Suprapubic skin (tissue), 4 donors: ENCODE results near the gene NCOA1. TPM values are rescaled to one million over a fixed set of nuclear protein-coding genes. Genes with fewer than 3 reads are reported as not detected.

Source experiments
- DNase-seq, 2 donors: peaks; one replicate each; pipeline ENCODE4 v3.0.0-alpha.2; 2019; ENCODE audit warnings: low spot score in 2 of 2
- H3K27ac ChIP-seq: fragments of 200-600 bp; sonication (generic); one replicate; pipeline ENCODE4 v1.5.1; 2019
- H3K27me3 ChIP-seq: fragments of 200-600 bp; sonication (generic); one replicate; pipeline ENCODE4 v1.5.1; 2019
- H3K36me3 ChIP-seq: fragments of 200-600 bp; sonication (generic); one replicate; pipeline ENCODE4 v1.5.1; 2019
- H3K4me1 ChIP-seq: fragments of 200-600 bp; sonication (generic); one replicate; pipeline ENCODE4 v1.5.1; 2019
- H3K4me3 ChIP-seq: fragments of 200-600 bp; sonication (generic); one replicate; pipeline ENCODE4 v1.5.1; 2019; ENCODE audit warnings: mild to moderate bottlenecking
- H3K9me3 ChIP-seq: fragments of 200-600 bp; sonication (generic); one replicate; pipeline ENCODE4 v1.5.1; 2019
- CTCF ChIP-seq, 2 donors: fragments of 200-600 bp in 1 of 2; fragments of 450-650 bp in 1 of 2; sonication (generic) in 1 of 2; IDR thresholded peaks; one replicate each; pipeline ENCODE4 v1.5.1; 2016 to 2019; ENCODE audit warnings: antibody characterized with exemption in 2 of 2, mild to moderate bottlenecking in 1 of 2, moderate library complexity in 1 of 2
- EP300 ChIP-seq: sonication (generic); formaldehyde crosslinking; IDR thresholded peaks from one replicate; pipeline ENCODE4 v1.6.1; 2017; ENCODE audit warnings: antibody characterized with exemption
- POLR2A ChIP-seq, 2 donors: fragments of 450-650 bp; IDR thresholded peaks; one replicate each; pipeline ENCODE4 v1.6.1; 2017; ENCODE audit warnings: antibody characterized with exemption in 2 of 2, mild to moderate bottlenecking in 2 of 2, moderate library complexity in 2 of 2
- POLR2AphosphoS5 ChIP-seq, 3 donors: sonication (generic); formaldehyde crosslinking; IDR thresholded peaks; one replicate each; pipeline ENCODE4 v1.6.1; 2017; ENCODE audit warnings: antibody characterized with exemption in 3 of 3
- WGBS: methylation state at CpG from one replicate; pipeline ENCODE4 v1.1.5; 2018; 5-methylcytosine and 5-hydroxymethylcytosine counted together
- total RNA-seq, 4 donors: library from RNA; depleted of rRNA; stranded (reverse); fragments of >200 nt; gene quantifications; one replicate each; pipeline ENCODE4 v1.1.0, GENCODE V29; 2016

NCOA1 gene
- total RNA-seq, 4 donors from 2014 or later, result 40.5 to 66.1 (median 47.2) TPM

- no peaks in the 10 kb centered on the region for H3K4me1 ChIP-seq
- peaks cover 46% of the 10 kb centered on the region for H3K36me3 ChIP-seq
- WGBS, result 69% methylated on average over 6 of the region's 6 CpGs
- DNase-seq, result no peak
- H3K27me3 ChIP-seq, result no peaks in the 10 kb centered on the region
- no peak overlapping the region for H3K4me3 ChIP-seq
- H3K27ac ChIP-seq, result no peak overlapping the region
- no peaks in the 10 kb centered on the region for H3K9me3 ChIP-seq
- TF ChIP-seq POLR2AphosphoS5 (IDR thresholded peaks at IDR 0.05) (no peak), POLR2A (IDR thresholded peaks at IDR 0.05) (no peak), EP300 (no peak), CTCF (IDR thresholded peaks at IDR 0.05) (no peak)
Observed at GRCh38 chr2:24766609-24767008, 275.6 kb downstream of the NCOA1 start.

GRCh38 chr2:24768013-24768412 is 277.0 kb downstream of the NCOA1 start:
- Histone ChIP-seq H3K27ac (no peak overlapping the region), H3K9me3 (no peaks in the 10 kb centered on the region), H3K4me3 (no peak overlapping the region), H3K27me3 (no peaks in the 10 kb centered on the region), H3K36me3 (peaks cover 32% of the 10 kb centered on the region), H3K4me1 (peaks cover 6% of the 10 kb centered on the region)
- 88% methylated on average over 5 of the region's 5 CpGs for WGBS
- TF ChIP-seq POLR2AphosphoS5 (IDR thresholded peaks at IDR 0.05) (no peak), POLR2A (IDR thresholded peaks at IDR 0.05) (no peak), EP300 (no peak), CTCF (IDR thresholded peaks at IDR 0.05) (no peak)
- no peak for DNase-seq

GRCh38 chr2:24768601-24769000 is 277.5 kb downstream of the NCOA1 start:
- no peak overlapping the region for H3K27ac ChIP-seq
- DNase-seq, result no peak
- peaks cover 30% of the 10 kb centered on the region for H3K36me3 ChIP-seq
- 52% methylated on average over 7 of the region's 7 CpGs for WGBS
- H3K4me1 ChIP-seq, result peaks cover 6% of the 10 kb centered on the region
- TF ChIP-seq CTCF (IDR thresholded peaks at IDR 0.05) (no peak), POLR2A (IDR thresholded peaks at IDR 0.05) (no peak), EP300 (no peak), POLR2AphosphoS5 (IDR thresholded peaks at IDR 0.05) (no peak)
- H3K9me3 ChIP-seq, result no peaks in the 10 kb centered on the region
- no peak overlapping the region for H3K4me3 ChIP-seq
- H3K27me3 ChIP-seq, result no peaks in the 10 kb centered on the region

GRCh38 chr2:24771061-24771460 is 280.0 kb downstream of the NCOA1 start:
- DNase-seq, result no peak
- no peak for TF ChIP-seq POLR2AphosphoS5 (IDR thresholded peaks at IDR 0.05)
- TF ChIP-seq CTCF (IDR thresholded peaks at IDR 0.05), result no peak
- TF ChIP-seq POLR2A (IDR thresholded peaks at IDR 0.05), result no peak
- no peak for TF ChIP-seq EP300
- Histone ChIP-seq H3K36me3 (peaks cover 19% of the 10 kb centered on the region), H3K4me1 (peaks cover 6% of the 10 kb centered on the region), H3K4me3 (no peak overlapping the region), H3K27me3 (no peaks in the 10 kb centered on the region), H3K27ac (no peak overlapping the region), H3K9me3 (no peaks in the 10 kb centered on the region)
- WGBS, result 93% methylated on average over 5 of the region's 5 CpGs

GRCh38 chr2:24771764-24772586 is 280.9 kb downstream of the NCOA1 start:
- Histone ChIP-seq H3K4me3 (no peak overlapping the region), H3K27ac (no peak overlapping the region), H3K9me3 (no peaks in the 10 kb centered on the region), H3K36me3 (peaks cover 19% of the 10 kb centered on the region), H3K4me1 (peaks cover 6% of the 10 kb centered on the region), H3K27me3 (no peaks in the 10 kb centered on the region)
- no peak for DNase-seq
- WGBS, result 84% methylated on average over 5 of the region's 5 CpGs
- TF ChIP-seq POLR2A (IDR thresholded peaks at IDR 0.05) (no peak), CTCF (IDR thresholded peaks at IDR 0.05) (no peak), POLR2AphosphoS5 (IDR thresholded peaks at IDR 0.05) (no peak), EP300 (no peak)
